AG08395 (cell line): Measurements from ENCODE around the gene TXNDC16.

Source experiments
- DNase-seq: peaks from one replicate; pipeline ENCODE4 v3.0.0; 2012; ENCODE audit warnings: mixed read lengths, low spot score

Gene TXNDC16

GRCh38 chr14:52455291-52456088 lies 96.8 kb downstream of the TXNDC16 start:
- DNase-seq = peak; percentile 30

GRCh38 chr14:52447236-52447635 lies 105.1 kb downstream of the TXNDC16 start:
- no peak for DNase-seq

GRCh38 chr14:52446355-52446754 lies 106.0 kb downstream of the TXNDC16 start:
- DNase-seq = no peak

- peak; percentile 13 for DNase-seq
Measured at GRCh38 chr14:52443506-52443905, 108.8 kb downstream of the TXNDC16 start.

- DNase-seq = no peak
Measured at GRCh38 chr14:52442602-52443001, 109.7 kb downstream of the TXNDC16 start.

- no peak for DNase-seq
Measured at GRCh38 chr14:52442166-52442565, 110.1 kb downstream of the TXNDC16 start.

GRCh38 chr14:52439476-52439875 lies 112.8 kb downstream of the TXNDC16 start:
- DNase-seq = no peak

- DNase-seq = no peak
Measured at GRCh38 chr14:52434955-52435354, 117.3 kb downstream of the TXNDC16 start.

- DNase-seq = no peak
Measured at GRCh38 chr14:52430474-52430873, 121.8 kb downstream of the TXNDC16 start.

- DNase-seq = no peak
Measured at GRCh38 chr14:52429451-52429850, 122.9 kb downstream of the TXNDC16 start.

- DNase-seq = no peak
Measured at GRCh38 chr14:52427460-52427859, 124.8 kb downstream of the TXNDC16 start.

- no peak for DNase-seq
Measured at GRCh38 chr14:52422650-52423356, 129.5 kb downstream of the TXNDC16 start.

GRCh38 chr14:52417139-52417538 lies 135.2 kb downstream of the TXNDC16 start:
- DNase-seq = no peak

- peak; percentile 65 for DNase-seq
Measured at GRCh38 chr14:52413729-52414408, 138.4 kb downstream of the TXNDC16 start.

GRCh38 chr14:52412426-52412825 lies 139.9 kb downstream of the TXNDC16 start:
- DNase-seq = no peak

GRCh38 chr14:52405314-52405713 lies 147.0 kb downstream of the TXNDC16 start:
- no peak for DNase-seq

GRCh38 chr14:52402812-52403526 lies 149.3 kb downstream of the TXNDC16 start:
- no peak for DNase-seq

- DNase-seq = no peak
Measured at GRCh38 chr14:52400846-52401245, 151.5 kb downstream of the TXNDC16 start.

GRCh38 chr14:52399921-52400595 lies 152.2 kb downstream of the TXNDC16 start:
- peak; percentile 35 for DNase-seq

- DNase-seq = no peak
Measured at GRCh38 chr14:52399104-52399503, 153.2 kb downstream of the TXNDC16 start.

- DNase-seq = peak; percentile 64
Measured at GRCh38 chr14:52397844-52398243, 154.5 kb downstream of the TXNDC16 start.

GRCh38 chr14:52395728-52396127 lies 156.6 kb downstream of the TXNDC16 start:
- DNase-seq = no peak
